Right cardiac atrium (tissue), 5 donors: ENCODE measurements around the gene FGF14. TPM values are rescaled to one million over a fixed set of nuclear protein-coding genes. Genes with fewer than 3 reads are reported as not detected.

Experiments used
- ATAC-seq, 2 donors: fragments of 200-7000 bp; cut with Tn5 transposase; one replicate each; pipeline versions ENCODE4 v1.8.0 to v1.9.1; 2020; ENCODE audit warnings: moderate library complexity in 2 of 2, mild to moderate bottlenecking in 1 of 2
- DNase-seq, 3 donors: peaks; one replicate each; pipeline ENCODE4 v3.0.0-alpha.2; 2020
- H3K27ac ChIP-seq: one replicate; pipeline ENCODE4 v1.5.1; 2013; ENCODE audit warnings: mild to moderate bottlenecking, low read length, control low read depth, moderate library complexity
- H3K27me3 ChIP-seq: one replicate; pipeline ENCODE4 v1.6.1; 2013; ENCODE audit not compliant: control insufficient read depth, insufficient read depth
- H3K4me1 ChIP-seq: one replicate; pipeline ENCODE4 v1.6.1; 2013; ENCODE audit warnings: low read length; ENCODE audit not compliant: control insufficient read depth, insufficient read depth
- H3K4me3 ChIP-seq: one replicate; pipeline ENCODE4 v1.5.1; 2013; ENCODE audit warnings: low read length, control low read depth
- H3K9me3 ChIP-seq: one replicate; pipeline ENCODE4 v1.6.1; 2013; ENCODE audit warnings: low read length; ENCODE audit not compliant: control insufficient read depth
- WGBS: extraction: QIAGEN DNeasy Blood & Tissue Kit; methylation state at CpG from one replicate; pipeline ENCODE4 v1.1.7; 2013; 5-methylcytosine and 5-hydroxymethylcytosine counted together
- intact Hi-C, 4 donors: fragments of 100-400 bp; cut with DNase I; formaldehyde crosslinking; loops; one replicate each; pipeline versions ENCODE4 v1.11.0 to v1.14.0; 2022 to 2023
- polyA plus RNA-seq: library from polyadenylated mRNA; stranded (reverse); fragments of 200-250 nt; gene quantifications from one replicate; pipeline ENCODE4 v1.2.3, GENCODE V29; 2013
- total RNA-seq, 4 donors: library from RNA; stranded (reverse); fragmentation: NEBNext Ultra II Directional; extraction: Animal tissue kit (Norgen Biotek cat#: 25700); gene quantifications; one replicate each; pipeline ENCODE4 v1.2.1, GENCODE V29; 2021
- donor health status: healthy with polysubstance abuse.
- donor health status: DM: no; HTN: yes; CAD: no.
- donor health status: DM: no; HTN: no; CAD: no.
- donor health status: DM: no; HTN: yes; CAD: no; lungs with severe emphysema.
- donor health status: DM: yes; HTN: yes; CAD: no.

The FGF14 gene
- total and polyA plus RNA-seq, 5 donors, result 0.54 to 4.9 (median 3.0) TPM

DNA sequence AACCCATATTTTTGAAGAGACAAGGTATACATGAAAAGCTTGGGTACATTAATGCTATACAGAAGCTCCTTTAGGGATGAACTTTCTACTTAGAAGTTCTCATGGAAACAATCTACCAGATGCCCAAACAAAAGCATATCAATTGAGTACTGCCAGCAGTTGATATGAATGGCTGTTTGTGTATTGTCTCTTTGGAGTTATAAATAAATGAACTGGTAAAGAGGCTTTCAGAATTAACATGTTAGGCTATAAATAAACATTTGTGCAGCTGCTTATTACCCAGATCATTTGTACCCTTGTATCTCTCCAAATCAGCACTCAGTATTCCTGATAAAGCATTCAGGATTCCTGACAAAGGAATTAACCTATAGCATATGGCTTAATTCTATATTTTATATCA lies 418.9 kb downstream of the FGF14 start:
- no peak overlapping the region for H3K4me3 ChIP-seq
- ATAC-seq, result peak; percentile 23 to 53
- H3K27me3 ChIP-seq, result no peaks in the 10 kb centered on the region
- intact Hi-C loops, result no loop called here
- no peak overlapping the region for H3K27ac ChIP-seq
- no peaks in the 10 kb centered on the region for H3K4me1 ChIP-seq
- H3K9me3 ChIP-seq, result no peaks in the 10 kb centered on the region
- no peak for DNase-seq

- 35% methylated on average over 3 of the region's 3 CpGs for WGBS
- H3K4me1 ChIP-seq, result no peaks in the 10 kb centered on the region
- no peaks in the 10 kb centered on the region for H3K9me3 ChIP-seq
These were observed 422.0 kb downstream of the FGF14 start for GRCh38 chr13:101979825-101980224.

GRCh38 chr13:101978552-101979315 lies 423.1 kb downstream of the FGF14 start:
- no peak overlapping the region for H3K4me3 ChIP-seq
- H3K27ac ChIP-seq, result no peak overlapping the region
- no peaks in the 10 kb centered on the region for H3K4me1 ChIP-seq
- intact Hi-C loops, result no loop called here
- H3K9me3 ChIP-seq, result no peaks in the 10 kb centered on the region
- DNase-seq (peak; percentile 12 to 77 (median 33)), ATAC-seq (peak; percentile 22 to 43)
- WGBS, result 39% methylated on average over 5 of the region's 5 CpGs
- no peaks in the 10 kb centered on the region for H3K27me3 ChIP-seq

More at GRCh38 chr13:101979825-101980224, 422.0 kb downstream of the FGF14 start:
- ATAC-seq (no peak), DNase-seq (no peak)
- H3K27me3 ChIP-seq, result no peaks in the 10 kb centered on the region
- intact Hi-C loops, result no loop called here
- no peak overlapping the region for H3K27ac ChIP-seq
- no peak overlapping the region for H3K4me3 ChIP-seq

DNA sequence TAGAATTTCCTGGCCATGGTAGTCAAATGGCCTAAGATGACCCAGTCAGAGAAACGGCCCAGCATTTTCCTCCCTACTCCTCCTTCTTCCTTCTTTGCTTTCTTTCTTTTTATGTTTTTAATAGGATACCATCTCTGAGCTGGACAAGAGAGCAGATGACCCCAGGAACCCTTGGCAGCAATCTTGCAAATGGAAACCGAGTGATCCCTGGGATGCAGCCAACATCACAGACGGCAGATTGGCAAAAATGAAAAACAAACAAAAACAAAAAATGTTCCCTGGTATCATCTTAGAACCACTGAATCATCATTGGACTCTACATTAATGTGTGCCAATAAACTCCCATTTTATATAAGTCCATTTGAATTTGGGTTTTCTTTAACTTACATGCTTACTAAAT lies 424.4 kb downstream of the FGF14 start:
- intact Hi-C loops, result no loop called here
- no peak overlapping the region for H3K4me3 ChIP-seq
- 15% methylated on average over 3 of the region's 3 CpGs for WGBS
- H3K27me3 ChIP-seq, result no peaks in the 10 kb centered on the region
- no peak overlapping the region for H3K27ac ChIP-seq
- no peaks in the 10 kb centered on the region for H3K4me1 ChIP-seq
- no peaks in the 10 kb centered on the region for H3K9me3 ChIP-seq
- DNase-seq (peak in 2 of 3 donors; percentile 20 to 71), ATAC-seq (peak; percentile 42 to 56)

DNA sequence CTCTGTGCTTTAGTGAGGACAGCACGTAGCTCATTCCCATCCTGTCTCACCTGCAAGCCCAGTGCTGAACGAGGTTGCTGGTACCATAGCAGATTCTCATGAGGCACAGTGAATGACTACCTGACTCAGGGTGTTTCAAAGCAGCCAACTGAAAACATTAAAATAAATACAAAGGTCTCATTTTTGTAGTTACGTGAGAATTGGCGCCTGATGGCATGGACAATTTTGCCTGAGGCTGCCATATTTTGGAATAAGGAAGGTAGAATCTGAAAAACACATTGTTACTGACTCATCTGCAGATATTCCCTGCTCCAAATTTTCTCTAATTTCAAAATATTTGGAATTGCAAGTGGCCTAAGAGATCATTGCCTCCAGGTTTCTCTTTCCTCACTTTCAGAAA lies 429.7 kb downstream of the FGF14 start:
- no peak overlapping the region for H3K4me3 ChIP-seq
- WGBS, result 81% methylated on average over 4 of the region's 4 CpGs
- ATAC-seq, result no peak
- intact Hi-C loops, result no loop called here
- no peaks in the 10 kb centered on the region for H3K4me1 ChIP-seq
- no peaks in the 10 kb centered on the region for H3K9me3 ChIP-seq
- H3K27ac ChIP-seq, result no peak overlapping the region
- DNase-seq, result no peak
- H3K27me3 ChIP-seq, result no peaks in the 10 kb centered on the region

- Histone ChIP-seq H3K4me3 (no peak overlapping the region), H3K4me1 (no peaks in the 10 kb centered on the region), H3K27ac (no peak overlapping the region), H3K9me3 (no peaks in the 10 kb centered on the region), H3K27me3 (no peaks in the 10 kb centered on the region)
- intact Hi-C loops, result no loop called here
- 58% methylated on average over 2 of the region's 2 CpGs for WGBS
- ATAC-seq (no peak), DNase-seq (no peak)
These were observed 431.5 kb downstream of the FGF14 start for GRCh38 chr13:101970341-101970740.

GRCh38 chr13:101967781-101968180 lies 434.1 kb downstream of the FGF14 start:
- DNase-seq (no peak), ATAC-seq (no peak)
- Histone ChIP-seq H3K4me1 (no peaks in the 10 kb centered on the region), H3K27ac (no peak overlapping the region), H3K9me3 (no peaks in the 10 kb centered on the region), H3K4me3 (no peak overlapping the region), H3K27me3 (no peaks in the 10 kb centered on the region)
- intact Hi-C loops, result no loop called here

DNA sequence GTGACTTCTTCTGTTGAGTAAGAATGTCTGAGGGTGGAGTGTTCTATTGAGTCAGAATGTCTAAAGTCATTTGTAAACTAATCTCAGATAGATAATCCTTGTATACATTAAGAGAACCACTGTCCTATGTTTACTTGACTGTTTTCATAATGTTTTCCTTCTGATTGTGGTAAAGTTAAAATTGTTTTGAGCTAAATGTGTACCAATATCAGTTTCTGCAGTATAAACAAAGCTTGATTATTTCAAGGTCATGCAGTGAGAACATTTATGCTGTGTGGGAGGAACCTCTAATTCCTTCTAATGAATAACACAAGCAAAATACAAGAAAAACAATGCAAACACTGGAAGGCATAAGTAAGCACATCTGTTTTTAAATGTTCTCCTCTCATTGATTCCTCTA lies 434.6 kb downstream of the FGF14 start:
- ATAC-seq (no peak), DNase-seq (no peak)
- H3K4me3 ChIP-seq, result no peak overlapping the region
- no peak overlapping the region for H3K27ac ChIP-seq
- H3K4me1 ChIP-seq, result no peaks in the 10 kb centered on the region
- intact Hi-C loops, result no loop called here
- no peaks in the 10 kb centered on the region for H3K9me3 ChIP-seq
- no peaks in the 10 kb centered on the region for H3K27me3 ChIP-seq

GRCh38 chr13:101965096-101965495 lies 436.8 kb downstream of the FGF14 start:
- intact Hi-C loops, result no loop called here
- H3K27me3 ChIP-seq, result no peaks in the 10 kb centered on the region
- no peaks in the 10 kb centered on the region for H3K4me1 ChIP-seq
- DNase-seq (no peak), ATAC-seq (no peak)
- WGBS, result 62% methylated on average over 5 of the region's 5 CpGs
- no peaks in the 10 kb centered on the region for H3K9me3 ChIP-seq
- H3K27ac ChIP-seq, result no peak overlapping the region
- H3K4me3 ChIP-seq, result no peak overlapping the region

DNA sequence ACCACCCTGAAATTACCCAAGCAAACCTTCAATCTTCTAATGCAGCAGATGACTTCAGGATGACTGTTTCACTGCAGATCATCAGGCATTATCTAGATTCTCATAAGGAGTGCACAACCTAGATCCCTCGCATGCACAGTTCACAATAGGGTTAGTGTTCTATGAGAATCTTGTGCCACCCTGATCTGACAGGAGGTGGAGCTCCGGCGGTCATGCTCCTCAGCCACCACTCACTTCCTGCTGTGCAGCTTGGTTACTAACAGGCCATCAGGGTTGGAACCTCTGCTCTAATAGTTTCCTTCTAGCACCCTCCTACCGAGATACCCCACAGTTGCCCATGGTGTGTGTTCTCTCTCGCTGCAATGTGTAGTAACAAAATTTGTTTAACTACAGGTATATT lies 442.8 kb downstream of the FGF14 start:
- Histone ChIP-seq H3K4me1 (no peaks in the 10 kb centered on the region), H3K9me3 (no peaks in the 10 kb centered on the region), H3K4me3 (no peak overlapping the region), H3K27ac (no peak overlapping the region), H3K27me3 (no peaks in the 10 kb centered on the region)
- ATAC-seq (no peak), DNase-seq (no peak)
- intact Hi-C loops, result no loop called here
- 68% methylated on average over 5 of the region's 5 CpGs for WGBS

GRCh38 chr13:101955764-101956163 lies 446.1 kb downstream of the FGF14 start:
- Histone ChIP-seq H3K4me3 (no peak overlapping the region), H3K9me3 (no peaks in the 10 kb centered on the region), H3K27me3 (no peaks in the 10 kb centered on the region), H3K27ac (no peak overlapping the region), H3K4me1 (no peaks in the 10 kb centered on the region)
- ATAC-seq, result no peak
- intact Hi-C loops, result no loop called here
- WGBS, result 41% methylated on average over 3 of the region's 3 CpGs
- no peak for DNase-seq

DNA sequence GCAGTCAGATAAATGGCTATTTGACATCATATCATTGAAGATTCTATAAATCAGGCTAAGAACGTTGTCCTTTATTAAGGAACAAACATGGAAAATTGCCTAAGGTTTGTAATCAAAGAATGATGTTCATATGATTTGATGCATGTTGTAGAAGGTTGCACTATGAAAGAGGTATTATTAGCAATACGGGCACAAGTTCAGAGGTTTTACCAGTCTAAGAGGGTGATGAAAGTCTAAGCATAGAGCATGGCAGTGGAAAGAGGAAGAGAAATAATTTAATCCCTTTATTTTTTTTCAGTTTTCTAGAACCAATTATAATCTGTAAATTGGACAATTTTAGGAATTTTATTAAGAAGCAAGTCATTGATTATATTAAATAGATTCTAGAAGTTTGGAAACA lies 450.7 kb downstream of the FGF14 start:
- ATAC-seq, result no peak
- no peak for DNase-seq
- H3K27ac ChIP-seq, result no peak overlapping the region
- H3K27me3 ChIP-seq, result no peaks in the 10 kb centered on the region
- no peaks in the 10 kb centered on the region for H3K4me1 ChIP-seq
- no peak overlapping the region for H3K4me3 ChIP-seq
- intact Hi-C loops, result no loop called here
- WGBS, result 61% methylated on average over 2 of the region's 2 CpGs
- H3K9me3 ChIP-seq, result no peaks in the 10 kb centered on the region
